Large intestine (tissue), 3 donors: ENCODE measurements around the gene ADAMTS3. TPM values are rescaled to one million over a fixed set of nuclear protein-coding genes. Genes with fewer than 3 reads are reported as not detected.
"Not testable (repeated sequence)": the region's sequence is repeated elsewhere in the genome, so short reads cannot be mapped to it uniquely, and the experiment has no call there.

Experiments used
- DNase-seq, 2 donors: peaks; one replicate each; pipeline versions ENCODE4 v3.0.0 to v3.0.0-alpha.2; 2013
- H3K27ac ChIP-seq: one replicate; pipeline ENCODE4 v1.5.1; 2013; ENCODE audit warnings: low read length
- H3K27me3 ChIP-seq: 2 replicates; pipeline ENCODE4 v1.6.1; 2013; ENCODE audit warnings: low read length; ENCODE audit not compliant: control insufficient read depth, insufficient read depth
- H3K36me3 ChIP-seq: 2 replicates; pipeline ENCODE4 v1.6.1; 2013; ENCODE audit warnings: low read length; ENCODE audit not compliant: control insufficient read depth, insufficient read depth
- H3K4me1 ChIP-seq: one replicate; pipeline ENCODE4 v1.6.1; 2013; ENCODE audit warnings: low read length; ENCODE audit not compliant: control insufficient read depth, insufficient read depth
- H3K4me3 ChIP-seq: one replicate; pipeline ENCODE4 v1.5.1; 2013; ENCODE audit warnings: low read length
- H3K9me3 ChIP-seq: one replicate; pipeline ENCODE4 v1.6.1; 2013; ENCODE audit warnings: mild to moderate bottlenecking, low read depth, low read length, moderate library complexity; ENCODE audit not compliant: control insufficient read depth
- WGBS: methylation state at CpG from one replicate; pipeline ENCODE4 v1.1.5; 2013; ENCODE audit warnings: low lambda C conversion rate; ENCODE audit not compliant: insufficient coverage; 5-methylcytosine and 5-hydroxymethylcytosine counted together
- polyA plus RNA-seq: library from polyadenylated mRNA; unstranded; fragments of 120-200 nt; gene quantifications from one replicate; pipeline ENCODE4 v1.2.1, GENCODE V29; 2013

The ADAMTS3 gene
- polyA plus RNA-seq, 1 donor: 2.2 TPM

- WGBS: no CpG with 5 or more reads among the region's 1 CpG
Observed at GRCh38 chr4:72553540-72554337, 15.3 kb downstream of the ADAMTS3 start.

GRCh38 chr4:72552447-72552846, 16.6 kb downstream of the ADAMTS3 start:
- Histone ChIP-seq H3K4me3 (no peak overlapping the region), H3K27me3 (no peaks in the 10 kb centered on the region), H3K36me3 (no peaks in the 10 kb centered on the region), H3K27ac (no peak overlapping the region), H3K9me3 (no peaks in the 10 kb centered on the region), H3K4me1 (no peaks in the 10 kb centered on the region)
- 100% methylated on average over 2 of the region's 2 CpGs for WGBS
- no peak for DNase-seq

More at GRCh38 chr4:72553540-72554337, 15.3 kb downstream of the ADAMTS3 start:
- Histone ChIP-seq H3K27me3 (no peaks in the 10 kb centered on the region), H3K4me1 (no peaks in the 10 kb centered on the region), H3K4me3 (no peak overlapping the region), H3K9me3 (no peaks in the 10 kb centered on the region), H3K36me3 (no peaks in the 10 kb centered on the region), H3K27ac (no peak overlapping the region)
- DNase-seq: no peak

DNA sequence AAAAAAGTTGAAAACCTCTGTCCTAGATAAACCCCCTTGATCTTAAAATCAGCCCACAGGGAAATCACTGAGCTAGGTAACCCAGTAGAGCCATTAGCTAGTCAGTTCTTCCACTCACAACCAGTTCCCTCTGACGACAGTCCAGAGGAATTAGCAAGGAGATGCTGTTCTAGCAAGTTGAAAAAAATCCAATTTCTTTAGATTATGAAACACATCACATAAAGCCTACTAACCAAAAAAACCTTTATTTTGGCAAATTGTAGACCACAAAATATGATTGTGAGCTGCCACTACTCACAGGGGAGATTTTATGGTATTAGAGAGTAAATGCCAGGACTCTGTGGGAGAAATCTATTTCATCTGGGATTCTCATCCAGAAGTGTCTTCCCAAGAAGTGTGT, 22.6 kb downstream of the ADAMTS3 start:
- H3K36me3 ChIP-seq: no peaks in the 10 kb centered on the region
- H3K9me3 ChIP-seq: no peaks in the 10 kb centered on the region
- H3K27ac ChIP-seq: no peak overlapping the region
- no peak overlapping the region for H3K4me3 ChIP-seq
- no peak for DNase-seq
- no peaks in the 10 kb centered on the region for H3K27me3 ChIP-seq
- no CpG with 5 or more reads among the region's 1 CpG for WGBS
- no peaks in the 10 kb centered on the region for H3K4me1 ChIP-seq

- not testable (repeated sequence) for H3K4me3 ChIP-seq, H3K36me3 ChIP-seq, H3K4me1 ChIP-seq, H3K27ac ChIP-seq, H3K9me3 ChIP-seq, DNase-seq, H3K27me3 ChIP-seq
- no CpG with 5 or more reads among the region's 1 CpG for WGBS
Observed at GRCh38 chr4:72540694-72541093, 28.3 kb downstream of the ADAMTS3 start.

GRCh38 chr4:72538006-72538405, 31.0 kb downstream of the ADAMTS3 start:
- no CpG with 5 or more reads among the region's 1 CpG for WGBS
- Histone ChIP-seq H3K4me1 (no peaks in the 10 kb centered on the region), H3K36me3 (no peaks in the 10 kb centered on the region), H3K4me3 (no peak overlapping the region), H3K27me3 (no peaks in the 10 kb centered on the region), H3K9me3 (no peaks in the 10 kb centered on the region), H3K27ac (no peak overlapping the region)
- no peak for DNase-seq

GRCh38 chr4:72536443-72536842, 32.6 kb downstream of the ADAMTS3 start:
- H3K36me3 ChIP-seq: no peaks in the 10 kb centered on the region
- H3K27me3 ChIP-seq: no peaks in the 10 kb centered on the region
- no peaks in the 10 kb centered on the region for H3K9me3 ChIP-seq
- H3K4me1 ChIP-seq: no peaks in the 10 kb centered on the region
- H3K4me3 ChIP-seq: no peak overlapping the region
- no peak overlapping the region for H3K27ac ChIP-seq
- no CpG with 5 or more reads among the region's 1 CpG for WGBS
- DNase-seq: no peak

DNA sequence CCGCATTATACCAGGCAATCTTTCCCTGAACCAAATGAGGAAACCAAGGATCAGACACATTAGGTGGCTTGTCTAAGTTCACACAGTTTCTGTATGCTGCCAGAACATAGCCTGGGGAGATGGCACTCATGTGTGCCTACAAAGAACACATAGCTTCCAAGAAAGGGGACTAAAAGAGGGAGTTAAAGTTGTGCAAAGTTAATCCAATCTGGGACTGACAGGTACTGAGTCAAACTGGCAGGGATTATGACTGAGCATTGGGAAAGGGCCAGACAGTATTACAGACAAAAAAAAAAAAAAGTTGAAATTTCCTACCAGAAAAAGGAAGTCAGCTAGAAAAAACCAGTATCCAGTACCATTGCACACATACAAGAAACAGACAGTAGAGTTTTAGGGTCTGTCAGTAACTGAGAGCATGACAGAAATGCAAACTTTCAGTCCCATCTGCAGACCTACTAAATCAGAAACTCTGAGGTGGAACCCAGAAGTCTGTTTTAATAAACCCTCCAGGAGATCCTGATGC, 37.2 kb downstream of the ADAMTS3 start:
- Histone ChIP-seq H3K4me3 (no peak overlapping the region), H3K9me3 (no peaks in the 10 kb centered on the region), H3K36me3 (no peaks in the 10 kb centered on the region), H3K27ac (no peak overlapping the region), H3K4me1 (no peaks in the 10 kb centered on the region), H3K27me3 (no peaks in the 10 kb centered on the region)
- DNase-seq: no peak
- WGBS: no CpG with 5 or more reads among the region's 1 CpG

DNA sequence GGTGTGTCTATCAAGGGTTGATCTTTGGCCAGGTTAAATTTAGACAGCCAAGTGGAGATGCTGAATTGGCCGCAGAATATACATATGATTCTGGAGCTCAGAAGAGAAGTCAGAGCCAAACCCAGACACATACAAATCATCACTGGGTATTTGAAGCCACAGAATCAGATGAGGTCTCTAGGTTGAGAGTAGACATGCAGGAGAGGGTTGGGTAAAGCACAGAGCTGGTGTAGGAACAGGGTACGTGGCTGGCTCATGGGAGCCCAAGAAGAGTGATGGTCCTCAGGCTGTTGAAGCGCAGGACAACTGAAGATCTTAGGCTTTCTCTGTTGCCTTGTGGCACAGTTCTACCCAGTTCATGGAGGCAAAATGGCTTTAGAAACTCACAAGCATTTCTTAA, 37.7 kb downstream of the ADAMTS3 start:
- Histone ChIP-seq H3K27ac (no peak overlapping the region), H3K4me1 (no peaks in the 10 kb centered on the region)
- WGBS: no CpG with 5 or more reads among the region's 3 CpGs

GRCh38 chr4:72529148-72529822, 39.7 kb downstream of the ADAMTS3 start:
- no peaks in the 10 kb centered on the region for H3K36me3 ChIP-seq
- H3K4me3 ChIP-seq: no peak overlapping the region
- no peaks in the 10 kb centered on the region for H3K4me1 ChIP-seq
- no peak overlapping the region for H3K27ac ChIP-seq
- no peak for DNase-seq
- 100% methylated on average over 2 of the region's 3 CpGs for WGBS
- no peaks in the 10 kb centered on the region for H3K27me3 ChIP-seq
- no peaks in the 10 kb centered on the region for H3K9me3 ChIP-seq

More for the DNA sequence above, 37.7 kb downstream of the ADAMTS3 start:
- no peak for DNase-seq
- H3K27me3 ChIP-seq: no peaks in the 10 kb centered on the region
- no peak overlapping the region for H3K4me3 ChIP-seq
- no peaks in the 10 kb centered on the region for H3K36me3 ChIP-seq
- no peaks in the 10 kb centered on the region for H3K9me3 ChIP-seq

DNA sequence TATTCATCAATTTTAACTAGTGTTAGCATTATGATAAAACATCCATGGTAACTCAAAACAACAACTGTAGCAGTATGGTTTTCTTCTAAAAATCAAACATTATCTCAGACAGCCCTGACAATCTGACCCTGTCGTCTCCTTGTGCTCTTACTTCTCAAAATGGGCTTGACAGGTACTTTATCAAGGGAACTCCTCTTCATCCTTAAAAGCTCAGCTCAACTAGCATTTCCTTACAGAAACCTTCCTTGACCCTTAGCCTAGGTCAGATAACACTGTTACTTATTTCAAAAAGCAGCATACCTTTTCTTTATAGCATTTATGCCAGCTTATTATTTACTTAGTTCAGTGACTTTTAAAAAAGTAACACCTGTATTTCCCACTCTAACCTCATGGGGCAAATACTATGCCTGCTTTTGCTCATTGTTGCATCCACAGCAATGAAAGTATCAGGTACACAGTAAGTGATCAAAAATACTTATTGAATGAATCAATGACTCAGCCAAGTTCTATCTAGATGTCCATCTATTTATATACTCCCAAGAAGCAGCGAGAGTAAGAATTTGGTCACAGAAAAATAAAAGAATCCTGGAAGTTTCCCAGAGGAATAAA, 41.9 kb downstream of the ADAMTS3 start:
- no peak overlapping the region for H3K27ac ChIP-seq
- DNase-seq: no peak
- H3K27me3 ChIP-seq: no peaks in the 10 kb centered on the region
- WGBS: 100% methylated on average over 1 of the region's 2 CpGs
- H3K4me3 ChIP-seq: no peak overlapping the region
- H3K9me3 ChIP-seq: no peaks in the 10 kb centered on the region
- no peaks in the 10 kb centered on the region for H3K36me3 ChIP-seq
- no peaks in the 10 kb centered on the region for H3K4me1 ChIP-seq
